PC-9 (cell line): ENCODE data around the gene UBASH3A.

Experiments
- CTCF ChIP-seq: fragments of 200-600 bp; sonication (generic); conservative IDR thresholded peaks from 2 replicates; pipeline ENCODE4 v1.6.1; 2017; ENCODE audit warnings: mixed run types, antibody characterized with exemption, mild to moderate bottlenecking, moderate library complexity
- EZH2 ChIP-seq: fragments of 200-600 bp; sonication (generic); IDR thresholded peaks from 2 replicates; pipeline ENCODE4 v1.8.0; 2017; ENCODE audit warnings: antibody characterized with exemption, low read depth

GRCh38 chr21:42401154-42401553 lies 2.5 kb upstream of the UBASH3A start:
- TF ChIP-seq EZH2 (no peak), CTCF (no peak)
